Measurements from ENCODE around the gene ATG2B. TPM values are rescaled to one million over a fixed set of nuclear protein-coding genes. Genes with fewer than 3 reads are reported as not detected.
A peak's percentile ranks its signal among the peaks of the same experiment; 100 is the strongest.

The ATG2B gene
- polyA plus RNA-seq, 1 donor, result 29.1 TPM

DNA sequence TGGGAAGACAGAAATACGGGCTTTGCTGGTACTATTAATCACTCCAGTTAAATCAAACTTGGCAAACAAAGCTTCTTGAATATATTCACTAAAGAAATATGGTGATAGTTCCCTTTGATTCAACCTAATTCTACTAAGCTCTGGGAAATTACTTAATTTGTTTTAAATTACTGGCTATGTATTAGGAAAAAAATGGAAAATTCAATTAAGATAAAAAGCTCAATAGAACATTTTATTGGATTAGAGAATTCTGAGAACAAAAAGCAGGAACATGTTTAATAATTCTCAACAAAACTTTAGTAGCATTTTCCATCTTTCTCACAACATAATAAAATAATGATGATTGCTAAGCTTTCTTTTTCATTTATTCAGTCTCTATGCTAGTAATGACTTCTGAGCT, 76.9 kb downstream of the ATG2B start:
- no peaks in the 10 kb centered on the region for H3K27me3 ChIP-seq (ENCODE audit: control insufficient read depth, insufficient read depth, low read length)
- no peaks in the 10 kb centered on the region for H3K4me1 ChIP-seq (ENCODE audit: control insufficient read depth, insufficient read depth, low read length)
- no peak for DNase-seq
- H3K36me3 ChIP-seq (ENCODE audit: control insufficient read depth, insufficient read depth, low read length), result peaks cover 48% of the 10 kb centered on the region
- H3K4me3 ChIP-seq (ENCODE audit: low read length), result no peak overlapping the region
- no CpG with 5 or more reads among the region's 1 CpG for WGBS (ENCODE audit: insufficient coverage, low lambda C conversion rate)
- H3K9me3 ChIP-seq (ENCODE audit: control insufficient read depth, low read depth, low read length), result no peaks in the 10 kb centered on the region
- no peak overlapping the region for H3K27ac ChIP-seq (ENCODE audit: low read length)

- Histone ChIP-seq H3K9me3 (ENCODE audit: control insufficient read depth, low read depth, low read length) (no peaks in the 10 kb centered on the region), H3K36me3 (ENCODE audit: control insufficient read depth, insufficient read depth, low read length) (peaks cover 47% of the 10 kb centered on the region), H3K27ac (ENCODE audit: low read length) (no peak overlapping the region), H3K4me1 (ENCODE audit: control insufficient read depth, insufficient read depth, low read length) (no peaks in the 10 kb centered on the region), H3K27me3 (ENCODE audit: control insufficient read depth, insufficient read depth, low read length) (no peaks in the 10 kb centered on the region), H3K4me3 (ENCODE audit: low read length) (no peak overlapping the region)
- no peak for DNase-seq
- 49% methylated on average over 8 of the region's 17 CpGs for WGBS (ENCODE audit: insufficient coverage, low lambda C conversion rate)
These were observed 77.5 kb downstream of the ATG2B start for GRCh38 chr14:96285667-96286066.

GRCh38 chr14:96284430-96284829, 78.7 kb downstream of the ATG2B start:
- H3K27me3 ChIP-seq (ENCODE audit: control insufficient read depth, insufficient read depth, low read length), result no peaks in the 10 kb centered on the region
- H3K4me1 ChIP-seq (ENCODE audit: control insufficient read depth, insufficient read depth, low read length), result no peaks in the 10 kb centered on the region
- 43% methylated on average over 1 of the region's 1 CpG for WGBS (ENCODE audit: insufficient coverage, low lambda C conversion rate)
- no peaks in the 10 kb centered on the region for H3K9me3 ChIP-seq (ENCODE audit: control insufficient read depth, low read depth, low read length)
- DNase-seq, result no peak
- peaks cover 42% of the 10 kb centered on the region for H3K36me3 ChIP-seq (ENCODE audit: control insufficient read depth, insufficient read depth, low read length)
- no peak overlapping the region for H3K27ac ChIP-seq (ENCODE audit: low read length)
- H3K4me3 ChIP-seq (ENCODE audit: low read length), result no peak overlapping the region

- H3K4me1 ChIP-seq (ENCODE audit: control insufficient read depth, insufficient read depth, low read length), result no peaks in the 10 kb centered on the region
- no peak for DNase-seq
- 100% methylated on average over 1 of the region's 9 CpGs for WGBS (ENCODE audit: insufficient coverage, low lambda C conversion rate)
- H3K36me3 ChIP-seq (ENCODE audit: control insufficient read depth, insufficient read depth, low read length), result peaks cover 37% of the 10 kb centered on the region
- no peak overlapping the region for H3K27ac ChIP-seq (ENCODE audit: low read length)
- H3K9me3 ChIP-seq (ENCODE audit: control insufficient read depth, low read depth, low read length), result no peaks in the 10 kb centered on the region
- no peak overlapping the region for H3K4me3 ChIP-seq (ENCODE audit: low read length)
- no peaks in the 10 kb centered on the region for H3K27me3 ChIP-seq (ENCODE audit: control insufficient read depth, insufficient read depth, low read length)
These were observed 79.1 kb downstream of the ATG2B start for GRCh38 chr14:96284008-96284407.

- Histone ChIP-seq H3K4me1 (ENCODE audit: control insufficient read depth, insufficient read depth, low read length) (no peaks in the 10 kb centered on the region), H3K27ac (ENCODE audit: low read length) (no peak overlapping the region), H3K36me3 (ENCODE audit: control insufficient read depth, insufficient read depth, low read length) (peaks cover 23% of the 10 kb centered on the region), H3K4me3 (ENCODE audit: low read length) (no peak overlapping the region), H3K27me3 (ENCODE audit: control insufficient read depth, insufficient read depth, low read length) (no peaks in the 10 kb centered on the region), H3K9me3 (ENCODE audit: control insufficient read depth, low read depth, low read length) (peaks cover 5% of the 10 kb centered on the region)
- DNase-seq, result no peak
- 80% methylated on average over 1 of the region's 4 CpGs for WGBS (ENCODE audit: insufficient coverage, low lambda C conversion rate)
These were observed 81.7 kb downstream of the ATG2B start for GRCh38 chr14:96281486-96281885.

- WGBS (ENCODE audit: insufficient coverage, low lambda C conversion rate), result no CpG with 5 or more reads among the region's 2 CpGs
- H3K36me3 ChIP-seq (ENCODE audit: control insufficient read depth, insufficient read depth, low read length), result peaks cover 18% of the 10 kb centered on the region
- no peak overlapping the region for H3K4me3 ChIP-seq (ENCODE audit: low read length)
- no peak for DNase-seq
- H3K4me1 ChIP-seq (ENCODE audit: control insufficient read depth, insufficient read depth, low read length), result peaks cover 3% of the 10 kb centered on the region
- no peaks in the 10 kb centered on the region for H3K27me3 ChIP-seq (ENCODE audit: control insufficient read depth, insufficient read depth, low read length)
- H3K27ac ChIP-seq (ENCODE audit: low read length), result no peak overlapping the region
- peaks cover 5% of the 10 kb centered on the region for H3K9me3 ChIP-seq (ENCODE audit: control insufficient read depth, low read depth, low read length)
These were observed 83.0 kb downstream of the ATG2B start for GRCh38 chr14:96280104-96280503.

DNA sequence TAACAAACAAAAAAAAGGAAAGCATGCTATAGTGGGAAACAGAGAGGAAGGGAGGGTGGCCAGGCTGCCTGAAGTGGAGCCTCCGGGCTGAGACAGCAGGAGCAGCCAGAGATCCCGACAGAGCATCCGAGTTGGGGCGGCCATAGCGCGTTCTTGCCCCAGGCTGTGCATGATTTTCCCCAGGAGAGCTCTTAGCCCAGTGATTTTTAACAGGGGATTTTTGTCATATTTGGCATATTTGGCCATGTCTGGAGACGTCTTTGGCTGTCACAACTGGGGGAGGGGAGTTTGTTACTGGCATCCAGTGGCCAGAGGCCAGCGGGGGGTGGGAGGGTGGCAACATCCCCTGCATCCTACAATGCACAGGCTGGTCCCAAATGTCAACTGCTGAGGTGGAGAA, 83.6 kb downstream of the ATG2B start:
- peaks cover 6% of the 10 kb centered on the region for H3K4me1 ChIP-seq (ENCODE audit: control insufficient read depth, insufficient read depth, low read length)
- no peak for DNase-seq
- peaks cover 18% of the 10 kb centered on the region for H3K36me3 ChIP-seq (ENCODE audit: control insufficient read depth, insufficient read depth, low read length)
- whole genome bisulfite sequencing (ENCODE audit: insufficient coverage, low lambda C conversion rate), result no CpG with 5 or more reads among the region's 8 CpGs
- H3K27me3 ChIP-seq (ENCODE audit: control insufficient read depth, insufficient read depth, low read length), result no peaks in the 10 kb centered on the region
- H3K4me3 ChIP-seq (ENCODE audit: low read length), result no peak overlapping the region
- H3K27ac ChIP-seq (ENCODE audit: low read length), result no peak overlapping the region
- peaks cover 5% of the 10 kb centered on the region for H3K9me3 ChIP-seq (ENCODE audit: control insufficient read depth, low read depth, low read length)

GRCh38 chr14:96277890-96278289, 85.3 kb downstream of the ATG2B start:
- no peak for DNase-seq
- peaks cover 5% of the 10 kb centered on the region for H3K9me3 ChIP-seq (ENCODE audit: control insufficient read depth, low read depth, low read length)
- WGBS (ENCODE audit: insufficient coverage, low lambda C conversion rate), result no CpG with 5 or more reads among the region's 1 CpG
- peaks cover 10% of the 10 kb centered on the region for H3K36me3 ChIP-seq (ENCODE audit: control insufficient read depth, insufficient read depth, low read length)
- peaks cover 8% of the 10 kb centered on the region for H3K4me1 ChIP-seq (ENCODE audit: control insufficient read depth, insufficient read depth, low read length)
- no peaks in the 10 kb centered on the region for H3K27me3 ChIP-seq (ENCODE audit: control insufficient read depth, insufficient read depth, low read length)
- no peak overlapping the region for H3K27ac ChIP-seq (ENCODE audit: low read length)
- H3K4me3 ChIP-seq (ENCODE audit: low read length), result no peak overlapping the region

DNA sequence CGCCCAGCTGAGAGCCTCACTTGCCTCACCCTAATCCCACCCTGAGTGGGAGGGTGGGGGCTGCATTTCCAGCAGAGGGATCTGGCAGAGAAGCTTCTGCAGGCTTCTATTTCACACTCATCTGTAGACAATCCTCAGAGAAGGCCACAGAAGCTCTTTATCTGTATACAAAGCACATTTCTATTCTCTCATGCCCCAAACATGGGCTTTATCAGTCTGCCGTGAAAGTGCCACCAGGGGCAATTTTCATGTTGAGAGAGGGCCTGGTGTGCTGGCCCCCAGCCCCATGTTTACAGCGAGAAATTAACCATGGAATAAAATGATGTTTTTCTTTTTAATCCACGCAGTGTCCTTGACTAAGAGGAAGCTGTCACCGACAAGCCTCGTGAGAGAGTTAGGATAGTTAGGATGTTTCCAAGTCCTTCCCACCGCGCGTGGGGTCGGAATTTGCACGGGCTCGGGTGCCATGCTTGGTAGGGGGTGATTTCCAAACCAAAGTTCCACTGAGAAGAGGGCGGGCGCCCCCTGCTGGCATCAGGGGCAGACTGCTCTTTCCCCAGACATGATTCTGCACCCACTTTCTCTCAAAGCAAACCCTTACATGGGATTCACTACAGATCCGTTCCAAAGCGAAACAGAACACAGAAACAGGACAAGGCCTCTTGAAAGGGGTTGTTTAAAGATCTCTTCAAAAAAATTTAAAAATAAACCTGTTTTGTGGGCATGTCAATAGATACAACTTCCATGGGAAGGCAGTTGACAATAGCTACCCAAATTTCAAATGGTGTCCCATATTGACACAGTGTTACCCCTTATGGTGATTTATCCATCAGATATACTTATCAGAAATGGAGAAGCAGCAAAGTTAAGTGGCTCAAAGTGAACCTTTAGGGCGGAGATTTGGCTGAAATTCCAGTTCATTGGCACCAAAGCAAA, 87.7 kb downstream of the ATG2B start:
- H3K36me3 ChIP-seq (ENCODE audit: control insufficient read depth, insufficient read depth, low read length), result peaks cover 2% of the 10 kb centered on the region
- no peak overlapping the region for H3K4me3 ChIP-seq (ENCODE audit: low read length)
- peaks cover 8% of the 10 kb centered on the region for H3K9me3 ChIP-seq (ENCODE audit: control insufficient read depth, low read depth, low read length)
- DNase-seq, result peak; percentile 58 to 63
- WGBS (ENCODE audit: insufficient coverage, low lambda C conversion rate), result 14% methylated on average over 1 of the region's 17 CpGs
- H3K27ac ChIP-seq (ENCODE audit: low read length), result no peak overlapping the region
- H3K27me3 ChIP-seq (ENCODE audit: control insufficient read depth, insufficient read depth, low read length), result no peaks in the 10 kb centered on the region
- peaks cover 9% of the 10 kb centered on the region for H3K4me1 ChIP-seq (ENCODE audit: control insufficient read depth, insufficient read depth, low read length)

DNA sequence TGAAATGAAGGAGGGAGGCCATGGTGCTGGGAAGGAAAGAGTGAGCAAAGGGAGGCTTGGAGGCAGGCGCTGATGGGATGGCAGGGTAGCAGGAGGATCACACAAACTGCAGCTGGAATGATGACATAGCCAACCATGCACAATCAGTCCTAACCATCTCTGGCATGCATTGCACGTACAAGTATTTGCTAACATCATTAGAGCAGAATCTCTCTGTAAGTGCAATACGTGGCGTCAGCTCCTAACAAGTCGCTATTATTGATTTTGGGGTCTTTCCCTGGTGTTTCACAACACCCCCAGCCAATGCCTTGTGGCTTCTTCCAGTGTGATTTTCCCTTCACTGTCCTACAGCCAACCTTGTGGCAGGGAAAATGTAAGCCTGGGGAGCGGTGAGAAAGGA, 88.6 kb downstream of the ATG2B start:
- Histone ChIP-seq H3K4me1 (ENCODE audit: control insufficient read depth, insufficient read depth, low read length) (peaks cover 18% of the 10 kb centered on the region), H3K27ac (ENCODE audit: low read length) (no peak overlapping the region), H3K27me3 (ENCODE audit: control insufficient read depth, insufficient read depth, low read length) (no peaks in the 10 kb centered on the region), H3K36me3 (ENCODE audit: control insufficient read depth, insufficient read depth, low read length) (no peaks in the 10 kb centered on the region), H3K9me3 (ENCODE audit: control insufficient read depth, low read depth, low read length) (peaks cover 8% of the 10 kb centered on the region), H3K4me3 (ENCODE audit: low read length) (no peak overlapping the region)
- no peak for DNase-seq
- WGBS (ENCODE audit: insufficient coverage, low lambda C conversion rate), result no CpG with 5 or more reads among the region's 6 CpGs

DNA sequence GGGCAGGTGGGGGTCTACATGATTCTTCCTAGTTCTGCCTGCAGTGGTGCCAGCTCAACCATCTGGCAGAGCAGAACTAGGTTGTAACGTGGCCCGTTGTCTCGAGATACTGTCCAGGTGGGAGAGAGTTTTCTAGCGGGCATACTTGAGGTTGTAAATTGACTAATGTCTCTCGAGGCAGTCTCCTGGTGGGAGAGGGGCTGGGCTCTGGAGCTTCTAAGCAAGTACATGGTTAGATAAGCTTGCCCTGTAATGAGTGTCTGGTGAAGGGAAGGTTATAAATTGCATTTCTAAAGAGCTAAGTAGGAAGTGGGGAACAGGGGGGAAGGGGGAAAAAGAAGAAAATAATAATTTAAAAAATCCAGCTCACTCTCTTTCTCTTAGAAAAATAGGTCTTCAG, 89.0 kb downstream of the ATG2B start:
- H3K4me3 ChIP-seq (ENCODE audit: low read length), result no peak overlapping the region
- no CpG with 5 or more reads among the region's 5 CpGs for WGBS (ENCODE audit: insufficient coverage, low lambda C conversion rate)

More for the DNA sequence above, 89.0 kb downstream of the ATG2B start:
- DNase-seq, result no peak
- no peaks in the 10 kb centered on the region for H3K27me3 ChIP-seq (ENCODE audit: control insufficient read depth, insufficient read depth, low read length)
- H3K36me3 ChIP-seq (ENCODE audit: control insufficient read depth, insufficient read depth, low read length), result no peaks in the 10 kb centered on the region
- H3K27ac ChIP-seq (ENCODE audit: low read length), result no peak overlapping the region
- H3K9me3 ChIP-seq (ENCODE audit: control insufficient read depth, low read depth, low read length), result peaks cover 8% of the 10 kb centered on the region
- H3K4me1 ChIP-seq (ENCODE audit: control insufficient read depth, insufficient read depth, low read length), result peaks cover 22% of the 10 kb centered on the region
